Endothelial cell of umbilical vein (primary cell): ENCODE measurements around the gene HOXA4. TPM values are rescaled to one million over a fixed set of nuclear protein-coding genes. Genes with fewer than 3 reads are reported as not detected.

Source experiments
- BruUV-seq: library from RNA; stranded (reverse); fragments of 400-500 nt; replicated peaks from 2 replicates; lab custom pipeline; 2021; lab: Mats Ljungman, UMichigan
- CTCF ChIA-PET: fragments of 300-600, 350-600 bp; sonication (Branson Sonifier 250); formaldehyde crosslinking; loops from one replicate; lab custom pipeline; 2021; ENCODE audit warnings: antibody characterized with exemption, inconsistent platforms; lab: Charles Lee
- POLR2A ChIA-PET: fragments of 300-600, 350-600 bp; sonication (Branson Sonifier 250); formaldehyde crosslinking; loops from one replicate; lab custom pipeline; 2021; ENCODE audit warnings: antibody characterized with exemption, inconsistent platforms; lab: Charles Lee
- DNase-seq: peaks from one replicate; pipeline ENCODE4 v3.0.0-alpha.2; 2011; ENCODE audit warnings: low read depth, low spot score
- FAIRE-seq: peaks from 2 replicates; lab custom pipeline; 2011; peaks lifted over from hg19 to GRCh38; lab: Jason Lieb, UNC
- H2AFZ ChIP-seq: 2 replicates; pipeline ENCODE4 v1.6.0; 2012; ENCODE audit warnings: low read depth, low read length, control low read depth, inconsistent platforms
- H3K27ac ChIP-seq: 2 replicates; pipeline ENCODE4 v1.5.1; 2011; ENCODE audit warnings: low read depth, mild to moderate bottlenecking, control low read depth, low read length, moderate library complexity; ENCODE audit not compliant: insufficient read depth
- H3K27me3 ChIP-seq, 2 experiments: 2 replicates each; pipeline versions ENCODE4 v1.6.0 to v1.6.1; 2011; ENCODE audit warnings: low read length in 2 of 2, mixed read lengths in 1 of 2; ENCODE audit not compliant: control insufficient read depth in 2 of 2, insufficient read depth in 2 of 2
- H3K36me3 ChIP-seq, 2 experiments: 2 replicates in 1 of 2; 3 replicates in 1 of 2; pipeline ENCODE4 v1.5.1; 2011; ENCODE audit warnings: low read length in 2 of 2, mild to moderate bottlenecking in 1 of 2, moderate library complexity in 1 of 2; ENCODE audit not compliant: control insufficient read depth in 2 of 2, insufficient read depth in 2 of 2; ENCODE audit errors: extremely low read depth in 1 of 2
- H3K4me1 ChIP-seq: 3 replicates; pipeline ENCODE4 v1.5.1; 2011; ENCODE audit warnings: mild to moderate bottlenecking, low read length; ENCODE audit not compliant: control insufficient read depth, insufficient read depth; ENCODE audit errors: extremely low read depth
- H3K4me2 ChIP-seq: 2 replicates; pipeline ENCODE4 v1.6.1; 2011; ENCODE audit warnings: low read length, control low read depth, mixed read lengths; ENCODE audit not compliant: insufficient read depth
- H3K4me3 ChIP-seq, 3 experiments: fragments of 200-600 bp in 1 of 3; sonication (generic), shearing (Covaris generic) in 1 of 3; replicated peaks in 1 of 3; 2 replicates each; pipeline ENCODE4 v1.5.1; 2011 to 2016; ENCODE audit warnings: control low read depth in 3 of 3, low read length in 3 of 3, mild to moderate bottlenecking in 2 of 3, inconsistent platforms in 1 of 3, low read depth in 1 of 3, moderate library complexity in 1 of 3; ENCODE audit not compliant: insufficient read depth in 1 of 3
- H3K79me2 ChIP-seq: 2 replicates; pipeline ENCODE4 v1.6.0; 2012; ENCODE audit warnings: low read length, inconsistent platforms; ENCODE audit not compliant: control insufficient read depth, insufficient read depth
- H3K9ac ChIP-seq: replicated peaks from 2 replicates; pipeline ENCODE3; 2011; ENCODE audit warnings: low read length, control low read depth; ENCODE audit not compliant: insufficient read depth; ENCODE audit errors: extremely low read depth
- H3K9me1 ChIP-seq: replicated peaks from 3 replicates; pipeline ENCODE4 v1.6.0; 2011; ENCODE audit warnings: mild to moderate bottlenecking, low read length; ENCODE audit not compliant: control insufficient read depth, insufficient read depth; ENCODE audit errors: extremely low read depth
- H3K9me3 ChIP-seq: replicated peaks from 2 replicates; pipeline ENCODE4 v1.5.1; 2012; ENCODE audit warnings: low read length, inconsistent platforms; ENCODE audit not compliant: control insufficient read depth, insufficient read depth
- H4K20me1 ChIP-seq: replicated peaks from 2 replicates; pipeline ENCODE3; 2011; ENCODE audit warnings: mild to moderate bottlenecking, low read length; ENCODE audit not compliant: control insufficient read depth, insufficient read depth; ENCODE audit errors: extremely low read depth
- CTCF ChIP-seq, 2 donors: IDR thresholded peaks; 1 replicate in 1 of 2; 2 replicates in 1 of 2; pipeline ENCODE4 v1.5.1; 2011; ENCODE audit warnings: low read length in 2 of 2, mild to moderate bottlenecking in 2 of 2, moderate library complexity in 2 of 2, control low read depth in 1 of 2, inconsistent platforms in 1 of 2, low read depth in 1 of 2; ENCODE audit not compliant: insufficient read depth in 1 of 2; ENCODE audit errors: extremely low read depth in 1 of 2
- EZH2 ChIP-seq: IDR thresholded peaks from 2 replicates; pipeline ENCODE4 v1.6.1; 2012; ENCODE audit warnings: borderline replicate concordance, low read depth, mild to moderate bottlenecking, moderate library complexity, low read length, inconsistent platforms; ENCODE audit not compliant: severe bottlenecking
- FOS ChIP-seq: IDR thresholded peaks from 2 replicates; pipeline ENCODE4 v1.6.1; 2011; ENCODE audit warnings: mild to moderate bottlenecking, low read length, moderate library complexity, borderline replicate concordance; ENCODE audit not compliant: insufficient read depth
- GATA2 ChIP-seq: IDR thresholded peaks from 2 replicates; pipeline ENCODE4 v1.7.0; 2011; ENCODE audit warnings: low read depth, mild to moderate bottlenecking, moderate library complexity, mixed read lengths, low read length; ENCODE audit not compliant: insufficient read length, insufficient read depth
- JUN ChIP-seq: IDR thresholded peaks from 2 replicates; pipeline ENCODE4 v1.6.1; 2011; ENCODE audit warnings: borderline replicate concordance, low read depth; ENCODE audit not compliant: insufficient read length, insufficient read depth
- MAX ChIP-seq: IDR thresholded peaks from 2 replicates; pipeline ENCODE4 v1.6.1; 2011; ENCODE audit not compliant: insufficient read depth, insufficient read length
- MYC ChIP-seq: IDR thresholded peaks from one replicate; pipeline ENCODE4 v1.6.1; 2011; ENCODE audit warnings: mild to moderate bottlenecking, low read depth, low read length
- POLR2AphosphoS5 ChIP-seq: IDR thresholded peaks from 2 replicates; pipeline ENCODE4 v1.6.1; 2012; ENCODE audit warnings: low read depth, mild to moderate bottlenecking, control low read depth, low read length, moderate library complexity; ENCODE audit not compliant: insufficient read depth
- dilution Hi-C: fragments of 300-500 bp; cut with MboI; formaldehyde crosslinking; loops from one replicate; pipeline ENCODE4 v1.15.0; 2019; ENCODE audit warnings: low sequenced_read_pairs; ENCODE audit not compliant: extremely low pct_ligation_motif_present
- intact Hi-C: fragments of 100-400 bp; cut with micrococcal nuclease; formaldehyde crosslinking; loops from one replicate; pipeline ENCODE4 v1.10.0; 2022
- polyA plus RNA-seq, 4 experiments: library from polyadenylated mRNA; depleted of rRNA in 3 of 4; stranded (reverse) in 3 of 4; unstranded in 1 of 4; fragments of >200 nt; gene quantifications; 2 replicates each; pipeline versions ENCODE4 v1.2.1 to v1.2.3, GENCODE V29; 2011 to 2012; ENCODE audit warnings: missing spikeins in 1 of 4
- total RNA-seq: library from RNA; stranded (reverse); gene quantifications from 2 replicates; pipeline ENCODE4 v1.2.3, GENCODE V29; 2021

The HOXA4 gene
- total and polyA plus RNA-seq, 2 donors (not counting 3 experiments of a cell fraction or from before 2014, with no cell fraction given) = 4.9 to 8.1 TPM

GRCh38 chr7:27126596-27127327 lies 3.8 kb downstream of the HOXA4 start:
- ChIA-PET POLR2A (no interaction called here), CTCF (interaction anchor here (0.8 to 0.9 kb wide), 2 partner anchors 10 to 273 kb away, joined by 3 to 4 read pairs; no protein-coding TSS in a partner anchor)
- peaks cover 0 to 11% of the 10 kb centered on the region in 2 experiments for H3K36me3 ChIP-seq
- no peak for DNase-seq
- no peak for FAIRE-seq
- H4K20me1 ChIP-seq = no peaks in the 10 kb centered on the region
- H3K4me1 ChIP-seq = peaks cover 66% of the 10 kb centered on the region
- no peak overlapping the region for H3K27ac ChIP-seq
- no TSS peak for BruUV-seq
- H3K9ac ChIP-seq = no peak overlapping the region
- H2AFZ ChIP-seq = no peak overlapping the region
- H3K27me3 ChIP-seq = no peaks in the 10 kb centered on the region
- H3K79me2 ChIP-seq = peaks cover 61% of the 10 kb centered on the region
- no peak overlapping the region for H3K4me2 ChIP-seq
- H3K9me1 ChIP-seq = no peaks in the 10 kb centered on the region
- no peaks in the 10 kb centered on the region for H3K9me3 ChIP-seq
- intact Hi-C loops (no loop called here), dilution Hi-C loops (no loop called here)
- no peak overlapping the region for H3K4me3 ChIP-seq
- TF ChIP-seq GATA2 (no peak), CTCF (IDR thresholded peaks at IDR 0.05; ENCODE audit: extremely low read depth in 1 of 2, insufficient read depth in 1 of 2, low read depth in 1 of 2, low read length in 2 of 2) (no peak), EZH2 (no peak), MYC (no peak), MAX (no peak), POLR2AphosphoS5 (no peak), FOS (no peak), JUN (no peak)
